Breast epithelium (tissue), 3 donors: ENCODE results near the gene KIF14.

Source experiments
- POLR2A ChIP-seq: fragments of 450-650 bp; IDR thresholded peaks from one replicate; pipeline ENCODE4 v1.6.1; 2016; ENCODE audit warnings: antibody characterized with exemption, mild to moderate bottlenecking, moderate library complexity
- TF ChIP-seq, protein P1 (sequence below), 3 donors: fragments of 450-650 bp; IDR thresholded peaks; one replicate each; pipeline ENCODE4 v1.5.1; 2016 to 2017; ENCODE audit warnings: antibody characterized with exemption in 3 of 3, mild to moderate bottlenecking in 3 of 3, moderate library complexity in 3 of 3

DNA sequence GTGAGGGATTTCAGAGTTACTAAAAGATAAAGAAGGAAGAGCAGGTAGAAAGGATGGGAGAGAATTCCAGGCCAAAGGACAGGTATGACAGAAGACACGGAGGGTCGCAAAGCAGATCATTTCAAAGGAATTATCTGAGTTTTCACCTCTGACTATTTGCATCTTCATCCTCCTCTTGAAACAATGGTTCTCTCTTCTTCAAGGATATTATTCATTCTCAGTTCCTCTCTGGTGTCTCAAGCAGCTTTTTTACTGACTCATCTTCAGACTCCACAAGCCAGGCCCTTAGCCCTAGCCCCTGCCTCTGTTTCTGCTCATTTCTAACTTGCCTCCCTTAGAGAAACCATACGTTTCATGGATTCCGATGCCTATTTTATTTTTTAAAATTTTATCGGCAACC is 34.1 kb upstream of the KIF14 start:
- no peak for TF ChIP-seq POLR2A
- TF ChIP-seq, protein P1, sequence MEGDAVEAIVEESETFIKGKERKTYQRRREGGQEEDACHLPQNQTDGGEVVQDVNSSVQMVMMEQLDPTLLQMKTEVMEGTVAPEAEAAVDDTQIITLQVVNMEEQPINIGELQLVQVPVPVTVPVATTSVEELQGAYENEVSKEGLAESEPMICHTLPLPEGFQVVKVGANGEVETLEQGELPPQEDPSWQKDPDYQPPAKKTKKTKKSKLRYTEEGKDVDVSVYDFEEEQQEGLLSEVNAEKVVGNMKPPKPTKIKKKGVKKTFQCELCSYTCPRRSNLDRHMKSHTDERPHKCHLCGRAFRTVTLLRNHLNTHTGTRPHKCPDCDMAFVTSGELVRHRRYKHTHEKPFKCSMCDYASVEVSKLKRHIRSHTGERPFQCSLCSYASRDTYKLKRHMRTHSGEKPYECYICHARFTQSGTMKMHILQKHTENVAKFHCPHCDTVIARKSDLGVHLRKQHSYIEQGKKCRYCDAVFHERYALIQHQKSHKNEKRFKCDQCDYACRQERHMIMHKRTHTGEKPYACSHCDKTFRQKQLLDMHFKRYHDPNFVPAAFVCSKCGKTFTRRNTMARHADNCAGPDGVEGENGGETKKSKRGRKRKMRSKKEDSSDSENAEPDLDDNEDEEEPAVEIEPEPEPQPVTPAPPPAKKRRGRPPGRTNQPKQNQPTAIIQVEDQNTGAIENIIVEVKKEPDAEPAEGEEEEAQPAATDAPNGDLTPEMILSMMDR (IDR thresholded peaks at IDR 0.05): no peak
